IMR-90 (cell line): ENCODE data around the gene RPP40. TPM values are rescaled to one million over a fixed set of nuclear protein-coding genes. Genes with fewer than 3 reads are reported as not detected.

Experiments
- ATAC-seq: fragments of 200-7000 bp; cut with Tn5 transposase; 2 replicates; pipeline ENCODE4 v1.9.1; 2020; ENCODE audit warnings: low read depth, mild to moderate bottlenecking, moderate library complexity
- BruUV-seq: library from RNA; stranded (reverse); fragments of 400-500 nt; replicated peaks from 2 replicates; lab custom pipeline; 2021; lab: Mats Ljungman, UMichigan
- CTCF ChIA-PET: fragments of 300-600 bp; formaldehyde crosslinking; extraction: SDS; loops from one replicate; lab custom pipeline; 2021; ENCODE audit warnings: antibody characterized with exemption; lab: Yijun Ruan, JAX
- POLR2A ChIA-PET: fragments of 300-600 bp; sonication (Branson Sonifier 250); formaldehyde crosslinking; loops from one replicate; lab custom pipeline; 2022; ENCODE audit warnings: antibody characterized with exemption; ENCODE audit not compliant: unreplicated experiment; lab: Charles Lee
- DNase-seq: peaks from one replicate; pipeline ENCODE4 v3.0.0; 2013
- H2AFZ ChIP-seq: replicated peaks from 2 replicates; pipeline ENCODE3; 2013; ENCODE audit warnings: low read length, mild to moderate bottlenecking; ENCODE audit not compliant: poor library complexity
- H2AK5ac ChIP-seq: 2 replicates; pipeline ENCODE4 v1.6.1; 2013; ENCODE audit warnings: low read depth, low read length, inconsistent platforms
- H2AK9ac ChIP-seq: replicated peaks from 2 replicates; pipeline ENCODE3; 2013; ENCODE audit warnings: mild to moderate bottlenecking, low read depth, low read length, moderate library complexity; ENCODE audit not compliant: poor library complexity
- H2BK120ac ChIP-seq: 2 replicates; pipeline ENCODE4 v1.6.1; 2013; ENCODE audit warnings: low read depth, low read length, inconsistent platforms
- H2BK15ac ChIP-seq: 3 replicates; pipeline ENCODE4 v1.6.1; 2013; ENCODE audit warnings: low read depth, low read length, inconsistent platforms
- H2BK20ac ChIP-seq: 2 replicates; pipeline ENCODE4 v1.6.1; 2013; ENCODE audit warnings: low read depth, mild to moderate bottlenecking, inconsistent platforms, low read length, moderate library complexity
- H2BK5ac ChIP-seq: 2 replicates; pipeline ENCODE4 v1.6.1; 2013; ENCODE audit warnings: mild to moderate bottlenecking, low read depth, low read length, inconsistent platforms; ENCODE audit not compliant: poor library complexity, severe bottlenecking
- H3K14ac ChIP-seq: replicated peaks from 2 replicates; pipeline ENCODE4 v1.6.1; 2013; ENCODE audit warnings: low read depth, low read length, inconsistent platforms
- H3K18ac ChIP-seq: 2 replicates; pipeline ENCODE4 v1.6.1; 2013; ENCODE audit warnings: low read depth, low read length, control low read depth
- H3K23ac ChIP-seq: 2 replicates; pipeline ENCODE4 v1.6.1; 2013; ENCODE audit warnings: low read depth, low read length, inconsistent platforms
- H3K27ac ChIP-seq: 2 replicates; pipeline ENCODE4 v1.5.1; 2013; ENCODE audit warnings: mild to moderate bottlenecking, control low read depth, low read length; ENCODE audit not compliant: insufficient read depth
- H3K27me3 ChIP-seq: 2 replicates; pipeline ENCODE4 v1.6.1; 2013; ENCODE audit warnings: low read length; ENCODE audit not compliant: control insufficient read depth, insufficient read depth
- H3K36me3 ChIP-seq: 2 replicates; pipeline ENCODE4 v1.6.1; 2013; ENCODE audit warnings: low read length, mixed read lengths; ENCODE audit not compliant: control insufficient read depth, insufficient read depth
- H3K4ac ChIP-seq: 2 replicates; pipeline ENCODE4 v1.6.1; 2013; ENCODE audit warnings: low read depth, low read length, inconsistent platforms
- H3K4me1 ChIP-seq: 2 replicates; pipeline ENCODE4 v1.6.1; 2013; ENCODE audit warnings: low read length, mixed read lengths; ENCODE audit not compliant: control insufficient read depth, insufficient read depth
- H3K4me2 ChIP-seq: 2 replicates; pipeline ENCODE4 v1.6.1; 2013; ENCODE audit warnings: low read depth, mild to moderate bottlenecking, control low read depth, low read length, moderate library complexity
- H3K4me3 ChIP-seq: 2 replicates; pipeline ENCODE4 v1.5.1; 2013; ENCODE audit warnings: low read depth, mild to moderate bottlenecking, control low read depth, low read length, moderate library complexity; ENCODE audit not compliant: insufficient read depth
- H3K56ac ChIP-seq: 2 replicates; pipeline ENCODE4 v1.6.1; 2013; ENCODE audit warnings: low read length, inconsistent platforms; ENCODE audit not compliant: insufficient read depth; ENCODE audit errors: extremely low read depth
- H3K79me1 ChIP-seq, 2 experiments: 2 replicates each; pipeline ENCODE4 v1.6.1; 2013; ENCODE audit warnings: low read length in 2 of 2, inconsistent platforms in 1 of 2, low read depth in 1 of 2
- H3K9ac ChIP-seq: 2 replicates; pipeline ENCODE4 v1.6.1; 2013; ENCODE audit warnings: low read depth, low read length, control low read depth
- H3K9me1 ChIP-seq: 2 replicates; pipeline ENCODE4 v1.6.1; 2013; ENCODE audit warnings: low read length, inconsistent platforms; ENCODE audit not compliant: insufficient read depth
- H3K9me3 ChIP-seq: 2 replicates; pipeline ENCODE4 v1.6.1; 2013; ENCODE audit warnings: low read length; ENCODE audit not compliant: control insufficient read depth, insufficient read depth
- H4K20me1 ChIP-seq: 2 replicates; pipeline ENCODE4 v1.6.1; 2013; ENCODE audit warnings: low read length, inconsistent platforms; ENCODE audit not compliant: insufficient read depth
- H4K5ac ChIP-seq: 2 replicates; pipeline ENCODE4 v1.6.1; 2013; ENCODE audit warnings: mild to moderate bottlenecking, low read depth, low read length, control low read depth
- H4K8ac ChIP-seq, 2 experiments: 2 replicates each; pipeline ENCODE4 v1.6.1; 2013; ENCODE audit warnings: low read depth in 2 of 2, low read length in 2 of 2, control low read depth in 1 of 2, inconsistent platforms in 1 of 2
- H4K91ac ChIP-seq: 2 replicates; pipeline ENCODE4 v1.6.1; 2013; ENCODE audit warnings: low read depth, low read length, inconsistent platforms; ENCODE audit not compliant: insufficient read depth
- RFX5 ChIP-seq: IDR thresholded peaks from 2 replicates; pipeline ENCODE4 v1.8.0; 2012; ENCODE audit warnings: low read depth, mild to moderate bottlenecking, low read length, moderate library complexity
- USF2 ChIP-seq: fragments of 150-350 bp; IDR thresholded peaks from 2 replicates; pipeline ENCODE4 v1.6.1; 2017; ENCODE audit warnings: mild to moderate bottlenecking, antibody characterized with exemption, low read length, low read depth
- WGBS, 2 experiments: methylation state at CpG; one replicate each; pipeline versions ENCODE4 v1.1.5 to v1.1.7; 2013; ENCODE audit warnings: missing lambda C conversion rate in 2 of 2; ENCODE audit not compliant: insufficient read length in 1 of 2; ENCODE audit errors: extremely low coverage in 2 of 2; 5-methylcytosine and 5-hydroxymethylcytosine counted together
- dilution Hi-C: fragments of 300-500 bp; cut with HindIII; formaldehyde crosslinking; loops from one replicate; pipeline ENCODE4 v1.14.3; 2018; ENCODE audit warnings: low sequenced_read_pairs; ENCODE audit not compliant: unreplicated experiment
- in situ Hi-C: fragments of 300-500 bp; cut with MboI; formaldehyde crosslinking; loops from 3 replicates; pipeline ENCODE4 v1.14.3; 2019; ENCODE audit warnings: low sequenced_read_pairs, inconsistent platforms, mixed read lengths
- intact Hi-C: fragments of 100-400 bp; cut with micrococcal nuclease; formaldehyde crosslinking; loops from 2 replicates; pipeline ENCODE4 v1.10.0; 2022
- polyA plus RNA-seq, 3 experiments: library from polyadenylated mRNA; depleted of rRNA; stranded (reverse); fragments of >200 nt; gene quantifications; 2 replicates each; pipeline ENCODE4 v1.2.3, GENCODE V29; 2012; ENCODE audit warnings: low replicate concordance in 1 of 3
- total RNA-seq: library from RNA; depleted of rRNA; stranded (reverse); fragments of >200 nt; gene quantifications from 2 replicates; pipeline ENCODE4 v1.2.3, GENCODE V29; 2012

RPP40 gene
- total and polyA plus RNA-seq, 2 of the 4 experiments (the other 2 are of a cell fraction), result 8.1 to 22.2 TPM

GRCh38 chr6:5023923-5024322 lies 20.1 kb upstream of the RPP40 start:
- H2BK120ac ChIP-seq, result no peak overlapping the region
- H2BK15ac ChIP-seq, result no peak overlapping the region

More at GRCh38 chr6:5023923-5024322, 20.1 kb upstream of the RPP40 start:
- Histone ChIP-seq H4K5ac (no peak overlapping the region), H2AFZ (no peak overlapping the region), H3K4me1 (peaks cover 6% of the 10 kb centered on the region; the same call in 1 of the 2 replicates), H3K4me2 (no peak overlapping the region), H2AK9ac (no peak overlapping the region), H3K4me3 (no peak overlapping the region), H3K56ac (no peak overlapping the region), H3K14ac (no peak overlapping the region), H3K27me3 (no peaks in the 10 kb centered on the region), H4K8ac (no peak overlapping the region), H3K4ac (no peak overlapping the region), H3K27ac (no peak overlapping the region), H3K79me1 (no peaks in the 10 kb centered on the region), H3K9ac (no peak overlapping the region), H3K9me1 (no peaks in the 10 kb centered on the region), H3K9me3 (no peaks in the 10 kb centered on the region), H3K36me3 (no peaks in the 10 kb centered on the region; the same call in 1 of the 2 replicates), H3K23ac (no peak overlapping the region), H4K20me1 (no peaks in the 10 kb centered on the region), H2AK5ac (no peak overlapping the region), H2BK20ac (no peak overlapping the region), H3K18ac (no peak overlapping the region), H4K91ac (no peak overlapping the region), H2BK5ac (no peak overlapping the region)
- ATAC-seq (no peak), DNase-seq (no peak)
- WGBS, 2 experiments, result 90% methylated on average over 2 of the region's 8 CpGs; no CpG with 5 or more reads in 1 of the 2 experiments
- no TSS peak for BruUV-seq
- CTCF ChIA-PET, result no interaction called here
- dilution Hi-C loops (no loop called here), in situ Hi-C loops (no loop called here), intact Hi-C loops (no loop called here)
- POLR2A ChIA-PET, result no interaction called here
- TF ChIP-seq RFX5 (no peak), USF2 (no peak)
